Body of pancreas (tissue), 4 donors: ENCODE data around the gene SUGCT.

Experiments
- POLR2A ChIP-seq, 3 donors: fragments of 450-650 bp; IDR thresholded peaks; one replicate each; pipeline ENCODE4 v1.6.1; 2016; ENCODE audit warnings: antibody characterized with exemption in 3 of 3, mild to moderate bottlenecking in 2 of 3
- TF ChIP-seq, protein P1 (sequence below), 7 experiments: fragments of 450-650 bp in 4 of 7; fragments of 200-600 bp in 3 of 7; sonication (generic) in 3 of 7; IDR thresholded peaks; one replicate each; pipeline ENCODE4 v1.5.1; 2016 to 2019; ENCODE audit warnings: antibody characterized with exemption in 7 of 7

DNA sequence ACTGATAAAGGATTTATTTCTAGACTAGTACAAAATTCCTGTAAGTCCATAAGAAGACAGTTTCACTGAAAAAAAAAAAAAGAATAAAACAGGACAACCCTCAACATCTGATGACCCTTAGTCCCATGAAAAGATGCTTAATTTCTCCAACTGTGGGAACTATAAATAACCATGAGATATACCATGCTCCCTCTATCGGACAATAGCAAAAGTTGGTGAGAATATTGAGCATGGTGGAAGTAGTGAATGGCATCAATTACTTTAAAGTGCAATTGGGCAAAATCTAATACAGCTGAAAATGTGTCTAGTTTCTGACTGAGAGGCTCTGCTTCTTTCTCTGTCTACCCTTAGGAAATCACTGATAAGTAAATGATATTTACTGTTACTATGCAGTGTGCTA is 348.8 kb downstream of the SUGCT start:
- TF ChIP-seq, protein P1, sequence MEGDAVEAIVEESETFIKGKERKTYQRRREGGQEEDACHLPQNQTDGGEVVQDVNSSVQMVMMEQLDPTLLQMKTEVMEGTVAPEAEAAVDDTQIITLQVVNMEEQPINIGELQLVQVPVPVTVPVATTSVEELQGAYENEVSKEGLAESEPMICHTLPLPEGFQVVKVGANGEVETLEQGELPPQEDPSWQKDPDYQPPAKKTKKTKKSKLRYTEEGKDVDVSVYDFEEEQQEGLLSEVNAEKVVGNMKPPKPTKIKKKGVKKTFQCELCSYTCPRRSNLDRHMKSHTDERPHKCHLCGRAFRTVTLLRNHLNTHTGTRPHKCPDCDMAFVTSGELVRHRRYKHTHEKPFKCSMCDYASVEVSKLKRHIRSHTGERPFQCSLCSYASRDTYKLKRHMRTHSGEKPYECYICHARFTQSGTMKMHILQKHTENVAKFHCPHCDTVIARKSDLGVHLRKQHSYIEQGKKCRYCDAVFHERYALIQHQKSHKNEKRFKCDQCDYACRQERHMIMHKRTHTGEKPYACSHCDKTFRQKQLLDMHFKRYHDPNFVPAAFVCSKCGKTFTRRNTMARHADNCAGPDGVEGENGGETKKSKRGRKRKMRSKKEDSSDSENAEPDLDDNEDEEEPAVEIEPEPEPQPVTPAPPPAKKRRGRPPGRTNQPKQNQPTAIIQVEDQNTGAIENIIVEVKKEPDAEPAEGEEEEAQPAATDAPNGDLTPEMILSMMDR (IDR thresholded peaks at IDR 0.05), result no peak
- TF ChIP-seq POLR2A (IDR thresholded peaks at IDR 0.05), result no peak
